Stimulated activated CD8-positive, alpha-beta memory T cell treated with anti-CD3 and anti-CD28 coated beads, Interleukin-12 subunit alpha, Interleukin-12 subunit beta, amount 100 ng/mL, for 24 hours (primary cell): ENCODE data around the gene POMZP3.
"Not testable (repeated sequence)": the region's sequence is repeated elsewhere in the genome, so short reads cannot be mapped to it uniquely, and the experiment has no call there.

Source experiments
- DNase-seq: peaks from one replicate; pipeline ENCODE4 v3.0.0-alpha.2; 2020; ENCODE audit errors: extremely low read depth

POMZP3 gene

GRCh38 chr7:76626989-76627642 is at the start of gene POMZP3:
TSS of gene POMZP3 (minus strand) at chr7:76627279. CDS start at chr7:76626064, 1,215 bp downstream.
- DNase-seq, result not testable (repeated sequence)

GRCh38 chr7:76675783-76676182 is 48.7 kb upstream of the POMZP3 start:
- not testable (repeated sequence) for DNase-seq

- DNase-seq, result not testable (repeated sequence)
Measured at GRCh38 chr7:76673346-76673745, 46.3 kb upstream of the POMZP3 start.

- DNase-seq, result not testable (repeated sequence)
Measured at GRCh38 chr7:76659212-76659611, 32.1 kb upstream of the POMZP3 start.

GRCh38 chr7:76656425-76656824 is 29.3 kb upstream of the POMZP3 start:
- not testable (repeated sequence) for DNase-seq

- not testable (repeated sequence) for DNase-seq
Measured at GRCh38 chr7:76642620-76643019, 15.5 kb upstream of the POMZP3 start.

- not testable (repeated sequence) for DNase-seq
Measured at GRCh38 chr7:76637061-76637691, 10.1 kb upstream of the POMZP3 start.

GRCh38 chr7:76626581-76626980 is 498 bp downstream of the POMZP3 start:
- DNase-seq, result not testable (repeated sequence)

GRCh38 chr7:76619439-76620190 is 7.5 kb downstream of the POMZP3 start:
- not testable (repeated sequence) for DNase-seq

- DNase-seq, result not testable (repeated sequence)
Measured at GRCh38 chr7:76613783-76614182, 13.3 kb downstream of the POMZP3 start.

- not testable (repeated sequence) for DNase-seq
Measured at GRCh38 chr7:76612232-76612631, 14.8 kb downstream of the POMZP3 start.

GRCh38 chr7:76609864-76610263 is 17.2 kb downstream of the POMZP3 start:
- DNase-seq, result not testable (repeated sequence)

GRCh38 chr7:76608469-76608868 is 18.6 kb downstream of the POMZP3 start:
- not testable (repeated sequence) for DNase-seq

- DNase-seq, result not testable (repeated sequence)
Measured at GRCh38 chr7:76606027-76606426, 21.1 kb downstream of the POMZP3 start.

- DNase-seq, result not testable (repeated sequence)
Measured at GRCh38 chr7:76600650-76601049, 26.4 kb downstream of the POMZP3 start.

GRCh38 chr7:76600116-76600482 is 27.0 kb downstream of the POMZP3 start:
- DNase-seq, result not testable (repeated sequence)

GRCh38 chr7:76598590-76599264 is 28.4 kb downstream of the POMZP3 start:
- DNase-seq, result not testable (repeated sequence)

GRCh38 chr7:76597288-76597687 is 29.8 kb downstream of the POMZP3 start:
- DNase-seq, result not testable (repeated sequence)

GRCh38 chr7:76592694-76593093 is 34.4 kb downstream of the POMZP3 start:
- DNase-seq, result not testable (repeated sequence)

GRCh38 chr7:76591602-76592304 is 35.3 kb downstream of the POMZP3 start:
- DNase-seq, result not testable (repeated sequence)

- not testable (repeated sequence) for DNase-seq
Measured at GRCh38 chr7:76591033-76591432, 36.0 kb downstream of the POMZP3 start.
